Islet precursor cell (in vitro differentiated cells): ENCODE data around the gene IER2.

Source experiments
- DNase-seq: peaks from one replicate; pipeline ENCODE4 v3.0.0-alpha.2; 2018

Gene IER2

GRCh38 chr19:13150187-13150930 is at the start of gene IER2, which contains the start of gene STX10:
TSS of gene IER2 (plus strand) at chr19:13150411. CDS start at chr19:13153187, 2,776 bp downstream.
TSS of gene STX10 (minus strand) at chr19:13150375. CDS start at chr19:13150173, 202 bp downstream.
- peak; percentile 96 for DNase-seq

GRCh38 chr19:13100841-13101589 is 49.2 kb upstream of the IER2 start:
- no peak for DNase-seq

GRCh38 chr19:13101590-13102415 is 48.4 kb upstream of the IER2 start:
- no peak for DNase-seq

- no peak for DNase-seq
Measured at GRCh38 chr19:13102416-13102665, 47.9 kb upstream of the IER2 start.

- peak; percentile 91 for DNase-seq
Measured at GRCh38 chr19:13102666-13103580, 47.3 kb upstream of the IER2 start, which contains the start of gene LYL1. TSS of gene LYL1 (minus strand) at chr19:13102858. CDS start at chr19:13101171, 1,687 bp downstream.

- DNase-seq: no peak
Measured at GRCh38 chr19:13103581-13104359, 46.4 kb upstream of the IER2 start.

GRCh38 chr19:13104360-13104847 is 45.8 kb upstream of the IER2 start:
- no peak for DNase-seq

- DNase-seq: no peak
Measured at GRCh38 chr19:13104848-13105711, 45.1 kb upstream of the IER2 start.

GRCh38 chr19:13109361-13110098 is 40.7 kb upstream of the IER2 start:
- no peak for DNase-seq

- DNase-seq: no peak
Measured at GRCh38 chr19:13110099-13110610, 40.1 kb upstream of the IER2 start.

- DNase-seq: no peak
Measured at GRCh38 chr19:13112555-13112954, 37.7 kb upstream of the IER2 start.

GRCh38 chr19:13115936-13116281 is 34.3 kb upstream of the IER2 start:
- no peak for DNase-seq

GRCh38 chr19:13116282-13117175 is 33.7 kb upstream of the IER2 start, which contains the start of gene TRMT1:
TSS of gene TRMT1 (minus strand) at chr19:13116740. CDS start at chr19:13116399, 341 bp downstream.
- peak; percentile 94 for DNase-seq

GRCh38 chr19:13117176-13117771 is 32.9 kb upstream of the IER2 start:
- no peak for DNase-seq

- peak; percentile 94 for DNase-seq
Measured at GRCh38 chr19:13117772-13118423, 32.3 kb upstream of the IER2 start, which contains the start of gene NACC1. TSS of gene NACC1 (plus strand) at chr19:13118264. CDS start at chr19:13135208, 16,944 bp downstream.

- DNase-seq: peak; percentile 95
Measured at GRCh38 chr19:13118424-13119193, 31.6 kb upstream of the IER2 start.
